Right lobe of liver (tissue), 6 donors: ENCODE measurements around the gene CALD1. TPM values are rescaled to one million over a fixed set of nuclear protein-coding genes. Genes with fewer than 3 reads are reported as not detected.

Experiments
- ATAC-seq, 4 donors: fragments of 200-7000 bp; cut with Tn5 transposase; one replicate each; pipeline ENCODE4 v1.9.1; 2020; ENCODE audit warnings: mild to moderate bottlenecking in 4 of 4, moderate library complexity in 4 of 4
- DNase-seq, 3 donors: peaks; one replicate each; pipeline ENCODE4 v3.0.0-alpha.2; 2020
- H3K27ac ChIP-seq, 3 donors: fragments of 200-600 bp; one replicate each; pipeline ENCODE4 v1.8.0; 2022
- H3K27me3 ChIP-seq, 2 donors: fragments of 200-600 bp; one replicate each; pipeline ENCODE4 v1.8.0; 2022
- H3K36me3 ChIP-seq, 4 donors: fragments of 200-600 bp; sonication (generic) in 1 of 4; one replicate each; pipeline versions ENCODE4 v1.5.1 to v1.8.0; 2017 to 2022; ENCODE audit warnings: control low read depth in 1 of 4
- H3K4me1 ChIP-seq, 4 donors: fragments of 200-600 bp; sonication (generic) in 1 of 4; one replicate each; pipeline versions ENCODE4 v1.5.1 to v1.8.0; 2017 to 2022; ENCODE audit warnings: control low read depth in 1 of 4
- H3K4me3 ChIP-seq, 3 donors: fragments of 200-600 bp; one replicate each; pipeline ENCODE4 v1.8.0; 2022
- H3K9me3 ChIP-seq, 4 donors: fragments of 200-600 bp; sonication (generic) in 1 of 4; one replicate each; pipeline versions ENCODE4 v1.5.1 to v1.8.0; 2017 to 2022; ENCODE audit warnings: control low read depth in 1 of 4
- POLR2A ChIP-seq: fragments of 450-650 bp; IDR thresholded peaks from one replicate; pipeline ENCODE4 v1.6.1; 2017; ENCODE audit warnings: antibody characterized with exemption, mild to moderate bottlenecking
- WGBS: methylation state at CpG from one replicate; pipeline ENCODE4 v1.1.6; 2018; ENCODE audit warnings: low coverage, low lambda C conversion rate; ENCODE audit not compliant: insufficient coverage; ENCODE audit errors: missing lambda C conversion rate; 5-methylcytosine and 5-hydroxymethylcytosine counted together
- intact Hi-C, 2 donors: fragments of 100-400 bp; cut with DNase I; formaldehyde crosslinking; loops; one replicate each; pipeline versions ENCODE4 v1.11.2 to v1.14.1; 2022
- total RNA-seq, 6 experiments: library from RNA; depleted of rRNA in 2 of 6; stranded (reverse); fragments of >200 nt in 2 of 6; fragmentation: NEBNext Ultra II Directional in 3 of 6; extraction: Animal tissue kit (Norgen Biotek cat#: 25700) in 3 of 6; gene quantifications; one replicate each; pipeline versions ENCODE4 v1.1.0 to v1.2.4, GENCODE V29; 2016 to 2023
- TF ChIP-seq, protein P1 (sequence below), 4 donors: fragments of 200-600 bp in 3 of 4; fragments of 450-650 bp in 1 of 4; IDR thresholded peaks; one replicate each; pipeline versions ENCODE4 v1.5.1 to v1.8.0; 2016 to 2022; ENCODE audit warnings: antibody characterized with exemption in 4 of 4, mild to moderate bottlenecking in 2 of 4
- donor health status: DM: no; HTN: yes; CAD: no.
- donor health status: DM: no; HTN: no; CAD: no.
- donor health status: DM: no; HTN: no; CAD: no.
- donor health status: DM: no; HTN: yes; CAD: no.
- donor health status: DM: no; HTN: yes; CAD: no.

Gene CALD1
- total RNA-seq, 6 experiments from 2014 or later: 110 to 181 (median 131) TPM

DNA sequence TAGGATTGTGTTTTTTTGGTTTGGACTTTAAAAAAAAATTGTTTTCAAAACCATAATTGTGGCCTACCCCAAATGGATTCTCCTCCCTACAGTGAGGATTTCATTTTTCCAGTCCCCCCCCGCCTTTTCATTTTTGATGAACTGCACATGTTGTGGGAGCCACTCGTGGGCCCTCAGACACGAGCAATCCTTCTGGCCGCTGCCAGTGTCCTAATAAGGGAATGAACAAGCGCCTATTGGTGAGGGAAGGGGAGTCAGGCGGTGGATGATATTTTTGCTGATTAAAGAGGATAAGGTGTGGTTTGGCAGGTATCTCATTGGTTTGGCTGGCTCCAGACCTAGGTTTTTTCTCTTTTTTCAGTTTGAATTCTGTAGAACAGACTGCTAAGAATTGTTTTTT is 128.2 kb downstream of the CALD1 start:
- peaks cover 0 to 87% (median 31%) of the 10 kb centered on the region in 4 donors for H3K4me1 ChIP-seq
- peak in 3 of 4 donors; percentile 8 to 50 (median 47) for ATAC-seq
- 27% methylated on average over 6 of the region's 6 CpGs for WGBS

DNA sequence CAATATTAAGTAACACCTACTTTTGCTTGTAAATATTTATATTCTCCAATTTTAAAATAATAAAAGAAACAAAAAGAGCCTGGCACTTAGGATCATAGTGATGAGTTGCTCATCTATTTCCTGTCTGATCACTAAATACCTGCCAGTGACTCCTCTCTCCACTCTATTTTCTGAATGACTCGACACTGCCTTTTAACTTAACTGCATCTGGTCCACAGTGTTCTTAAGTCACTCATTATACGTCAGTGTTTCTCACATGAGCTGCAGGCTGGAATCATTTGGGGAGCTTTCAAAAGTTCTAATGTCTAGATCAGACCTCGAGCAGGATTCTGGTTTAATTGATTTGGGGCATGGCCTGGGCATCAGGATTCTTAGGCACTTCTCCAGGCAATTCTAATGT is 128.9 kb downstream of the CALD1 start:
- peak overlapping the region; percentile 5 to 90 (median 19) for H3K27ac ChIP-seq
- no peaks in the 10 kb centered on the region for H3K9me3 ChIP-seq
- intact Hi-C loops: no loop called here
- peaks cover 0 to 87% (median 28%) of the 10 kb centered on the region in 4 donors for H3K4me1 ChIP-seq
- DNase-seq (no peak), ATAC-seq (peak in 1 of 4 donors; percentile 13)
- H3K27me3 ChIP-seq: no peaks in the 10 kb centered on the region
- TF ChIP-seq, protein P1, sequence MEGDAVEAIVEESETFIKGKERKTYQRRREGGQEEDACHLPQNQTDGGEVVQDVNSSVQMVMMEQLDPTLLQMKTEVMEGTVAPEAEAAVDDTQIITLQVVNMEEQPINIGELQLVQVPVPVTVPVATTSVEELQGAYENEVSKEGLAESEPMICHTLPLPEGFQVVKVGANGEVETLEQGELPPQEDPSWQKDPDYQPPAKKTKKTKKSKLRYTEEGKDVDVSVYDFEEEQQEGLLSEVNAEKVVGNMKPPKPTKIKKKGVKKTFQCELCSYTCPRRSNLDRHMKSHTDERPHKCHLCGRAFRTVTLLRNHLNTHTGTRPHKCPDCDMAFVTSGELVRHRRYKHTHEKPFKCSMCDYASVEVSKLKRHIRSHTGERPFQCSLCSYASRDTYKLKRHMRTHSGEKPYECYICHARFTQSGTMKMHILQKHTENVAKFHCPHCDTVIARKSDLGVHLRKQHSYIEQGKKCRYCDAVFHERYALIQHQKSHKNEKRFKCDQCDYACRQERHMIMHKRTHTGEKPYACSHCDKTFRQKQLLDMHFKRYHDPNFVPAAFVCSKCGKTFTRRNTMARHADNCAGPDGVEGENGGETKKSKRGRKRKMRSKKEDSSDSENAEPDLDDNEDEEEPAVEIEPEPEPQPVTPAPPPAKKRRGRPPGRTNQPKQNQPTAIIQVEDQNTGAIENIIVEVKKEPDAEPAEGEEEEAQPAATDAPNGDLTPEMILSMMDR (IDR thresholded peaks at IDR 0.05): no peak
- TF ChIP-seq POLR2A: no peak
- no peak overlapping the region for H3K4me3 ChIP-seq
- no peaks in the 10 kb centered on the region for H3K36me3 ChIP-seq
- WGBS: 23% methylated on average over 3 of the region's 3 CpGs

More for the DNA sequence above, 128.2 kb downstream of the CALD1 start:
- no peak for TF ChIP-seq POLR2A
- TF ChIP-seq, protein P1 (IDR thresholded peaks at IDR 0.05): no peak
- no peaks in the 10 kb centered on the region for H3K36me3 ChIP-seq
- H3K9me3 ChIP-seq: no peaks in the 10 kb centered on the region
- DNase-seq: no peak
- intact Hi-C loops: no loop called here
- peak overlapping the region; percentile 5 to 90 (median 19) for H3K27ac ChIP-seq
- H3K27me3 ChIP-seq: no peaks in the 10 kb centered on the region
- no peak overlapping the region for H3K4me3 ChIP-seq

DNA sequence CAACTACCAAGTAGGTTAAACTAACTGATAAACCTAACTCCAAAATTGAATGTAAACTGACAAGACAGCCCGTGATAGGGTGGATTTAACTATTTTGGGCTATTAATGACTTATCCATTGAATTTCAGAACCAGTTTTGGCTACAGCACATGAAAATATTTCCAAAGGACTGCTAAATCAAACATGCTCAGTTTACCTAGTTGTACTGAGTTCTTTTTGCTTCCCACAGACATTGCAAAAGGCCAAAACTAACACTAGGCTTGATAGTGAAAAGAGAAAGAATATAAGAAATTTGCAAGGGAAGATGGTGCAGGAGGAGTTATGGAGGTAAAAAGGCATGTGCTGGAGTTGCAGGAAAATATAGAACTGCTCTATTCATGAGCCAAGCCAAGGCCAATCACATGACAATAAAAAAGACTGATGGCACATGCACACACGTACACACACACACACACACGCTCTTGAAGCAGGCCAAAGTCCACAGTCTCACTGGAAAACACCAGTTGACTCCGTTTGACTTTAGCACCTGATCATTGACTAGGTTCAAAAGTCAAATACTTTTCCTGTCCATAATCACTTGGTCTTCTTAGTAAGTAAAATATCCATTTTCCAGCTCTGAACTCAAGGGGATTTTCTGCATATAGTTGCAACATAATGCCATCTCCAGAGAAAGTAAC is 130.9 kb downstream of the CALD1 start:
- intact Hi-C loops: no loop called here
- no peaks in the 10 kb centered on the region for H3K36me3 ChIP-seq
- 40% methylated on average over 3 of the region's 4 CpGs for WGBS
- no peaks in the 10 kb centered on the region for H3K27me3 ChIP-seq
- H3K9me3 ChIP-seq: no peaks in the 10 kb centered on the region
- ATAC-seq: peak; percentile 67 to 94 (median 82)
- peaks cover 0 to 74% (median 18%) of the 10 kb centered on the region in 4 donors for H3K4me1 ChIP-seq
- H3K27ac ChIP-seq: peak overlapping the region; percentile 59 to 90 (median 67)
- H3K4me3 ChIP-seq: peak overlapping the region in 2 of 3 donors; percentile 1 to 41
- DNase-seq: peak; percentile 38 to 84 (median 67)
- no peak for TF ChIP-seq POLR2A
- TF ChIP-seq, protein P1 (IDR thresholded peaks at IDR 0.05): no peak

DNA sequence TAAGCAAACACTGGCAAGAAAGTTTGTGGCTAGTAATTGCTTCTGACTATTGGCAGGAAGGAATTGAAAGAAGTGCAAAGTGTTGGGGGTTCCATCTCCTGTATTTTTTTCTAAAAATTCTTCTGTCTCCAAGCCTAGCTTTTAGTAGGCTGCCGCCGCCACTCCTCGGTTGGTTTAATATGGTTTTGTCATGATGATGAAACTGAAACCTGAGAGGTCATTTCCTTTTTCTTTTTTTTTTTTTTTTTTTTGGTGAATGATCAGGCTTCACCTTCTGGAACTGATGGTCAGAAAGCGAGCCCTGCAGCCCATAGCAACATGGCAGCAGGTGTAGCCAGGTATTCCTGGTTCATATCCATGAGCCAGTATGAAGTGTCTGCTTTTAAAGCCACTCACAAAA is 131.5 kb downstream of the CALD1 start:
- ATAC-seq (peak; percentile 31 to 45 (median 42)), DNase-seq (no peak)
- Histone ChIP-seq H3K27ac (peak overlapping the region; percentile 59 to 90 (median 67)), H3K27me3 (no peaks in the 10 kb centered on the region), H3K4me1 (peaks cover 0 to 67% (median 17%) of the 10 kb centered on the region in 4 donors), H3K36me3 (no peaks in the 10 kb centered on the region), H3K9me3 (no peaks in the 10 kb centered on the region), H3K4me3 (peak overlapping the region in 2 of 3 donors; percentile 1 to 41)
- intact Hi-C loops: no loop called here
- TF ChIP-seq POLR2A: no peak
- TF ChIP-seq, protein P1 (IDR thresholded peaks at IDR 0.05): no peak
- 31% methylated on average over 4 of the region's 4 CpGs for WGBS
